Endothelial cell of umbilical vein (primary cell): ENCODE data around the gene MTARC2.

Experiments used
- CTCF ChIP-seq, 2 donors: IDR thresholded peaks; 1 replicate in 1 of 2; 2 replicates in 1 of 2; pipeline ENCODE4 v1.5.1; 2011; ENCODE audit warnings: low read length in 2 of 2, mild to moderate bottlenecking in 2 of 2, moderate library complexity in 2 of 2, control low read depth in 1 of 2, inconsistent platforms in 1 of 2, low read depth in 1 of 2; ENCODE audit not compliant: insufficient read depth in 1 of 2; ENCODE audit errors: extremely low read depth in 1 of 2
- GATA2 ChIP-seq: IDR thresholded peaks from 2 replicates; pipeline ENCODE4 v1.7.0; 2011; ENCODE audit warnings: low read depth, mild to moderate bottlenecking, moderate library complexity, mixed read lengths, low read length; ENCODE audit not compliant: insufficient read length, insufficient read depth
- MAX ChIP-seq: IDR thresholded peaks from 2 replicates; pipeline ENCODE4 v1.6.1; 2011; ENCODE audit not compliant: insufficient read depth, insufficient read length
- POLR2A ChIP-seq: IDR thresholded peaks from 2 replicates; pipeline ENCODE4 v1.6.1; 2012; ENCODE audit warnings: low read depth, mild to moderate bottlenecking, control low read depth, low read length
- POLR2AphosphoS5 ChIP-seq: IDR thresholded peaks from 2 replicates; pipeline ENCODE4 v1.6.1; 2012; ENCODE audit warnings: low read depth, mild to moderate bottlenecking, control low read depth, low read length, moderate library complexity; ENCODE audit not compliant: insufficient read depth

GRCh38 chr1:220809187-220809550 is 61.0 kb downstream of the MTARC2 start:
- no peak for TF ChIP-seq CTCF (IDR thresholded peaks at IDR 0.05; ENCODE audit: extremely low read depth in 1 of 2, insufficient read depth in 1 of 2, low read depth in 1 of 2, low read length in 2 of 2)
- TF ChIP-seq POLR2AphosphoS5: no peak
- no peak for TF ChIP-seq GATA2
- no peak for TF ChIP-seq MAX
- no peak for TF ChIP-seq POLR2A
